OCI-LY7 (cell line): Measurements from ENCODE around the gene NCOR2. TPM values are rescaled to one million over a fixed set of nuclear protein-coding genes. Genes with fewer than 3 reads are reported as not detected.

Experiments used
- Bru-seq: library from RNA; stranded (reverse); fragments of 400-500 nt; gene quantifications from one replicate; lab custom pipeline; 2021; lab: Mats Ljungman, UMichigan
- BruChase-seq, 2 experiments: library from RNA; stranded (reverse); fragments of 400-500 nt; gene quantifications; one replicate each; lab custom pipeline; 2021; lab: Mats Ljungman, UMichigan
- BruUV-seq: library from RNA; stranded (reverse); fragments of 400-500 nt; replicated peaks from 2 replicates; lab custom pipeline; 2021; lab: Mats Ljungman, UMichigan
- CTCF ChIA-PET: fragments of 300-600 bp; sonication (Branson Sonifier 250); formaldehyde crosslinking; loops from one replicate; lab custom pipeline; 2022; ENCODE audit warnings: antibody characterized with exemption; ENCODE audit not compliant: unreplicated experiment; lab: Charles Lee
- POLR2A ChIA-PET: fragments of 300-600 bp; sonication (Branson Sonifier 250); formaldehyde crosslinking; loops from one replicate; lab custom pipeline; 2022; ENCODE audit warnings: antibody characterized with exemption; lab: Charles Lee
- DNase-seq: peaks from one replicate; pipeline ENCODE4 v3.0.0-alpha.2; 2015; ENCODE audit warnings: low spot score
- H2AFZ ChIP-seq: fragments of 200-600 bp; sonication (generic), shearing (Covaris generic); 2 replicates; pipeline ENCODE4 v1.6.1; 2014; ENCODE audit warnings: mild to moderate bottlenecking, antibody characterized with exemption, low read length, moderate library complexity
- H3K27ac ChIP-seq: fragments of 200-600 bp; sonication (generic); 2 replicates; pipeline ENCODE4 v1.5.1; 2014; ENCODE audit warnings: mixed run types, low read depth, mild to moderate bottlenecking, moderate library complexity, low read length, inconsistent platforms; ENCODE audit not compliant: poor library complexity, severe bottlenecking
- H3K36me3 ChIP-seq: fragments of 200-600 bp; sonication (generic); 2 replicates; pipeline ENCODE4 v1.6.1; 2014; ENCODE audit warnings: mild to moderate bottlenecking, antibody characterized with exemption, low read length, moderate library complexity, mixed read lengths; ENCODE audit not compliant: insufficient read depth
- H3K4me1 ChIP-seq: fragments of 200-600 bp; sonication (generic); 2 replicates; pipeline ENCODE4 v1.5.1; 2014; ENCODE audit warnings: mild to moderate bottlenecking, low read length; ENCODE audit not compliant: insufficient read depth, poor library complexity, severe bottlenecking
- H3K4me2 ChIP-seq: fragments of 200-600 bp; sonication (generic); 2 replicates; pipeline ENCODE4 v1.6.1; 2014; ENCODE audit warnings: mild to moderate bottlenecking, low read length
- H3K4me3 ChIP-seq: fragments of 200-600 bp; sonication (generic); 2 replicates; pipeline ENCODE4 v1.5.1; 2014; ENCODE audit warnings: mild to moderate bottlenecking, low read depth, low read length; ENCODE audit not compliant: poor library complexity, severe bottlenecking
- H3K79me2 ChIP-seq: fragments of 200-600 bp; sonication (generic); 2 replicates; pipeline ENCODE4 v1.6.1; 2016; ENCODE audit warnings: low read depth, mild to moderate bottlenecking, low read length, moderate library complexity, mixed read lengths; ENCODE audit not compliant: insufficient read depth
- H3K9me2 ChIP-seq: fragments of 200-600 bp; sonication (generic); 2 replicates; pipeline ENCODE4 v1.6.1; 2016; ENCODE audit warnings: mild to moderate bottlenecking, low read length, mixed read lengths; ENCODE audit not compliant: insufficient read depth
- H3K9me3 ChIP-seq: fragments of 200-600 bp; sonication (generic); 2 replicates; pipeline ENCODE4 v1.6.1; 2014; ENCODE audit warnings: mild to moderate bottlenecking, mixed run types, low read length, mixed read lengths
- H4K20me1 ChIP-seq: fragments of 200-600 bp; sonication (generic); 2 replicates; pipeline ENCODE4 v1.6.1; 2014; ENCODE audit warnings: mild to moderate bottlenecking, antibody characterized with exemption, low read length, moderate library complexity, mixed read lengths; ENCODE audit not compliant: insufficient read depth
- CTCF ChIP-seq: fragments of 200-600 bp; sonication (generic); conservative IDR thresholded peaks from 2 replicates; pipeline ENCODE4 v1.5.1; 2014; ENCODE audit warnings: mild to moderate bottlenecking, antibody characterized with exemption, low read length, moderate library complexity, mixed read lengths
- EZH2phosphoT487 ChIP-seq: fragments of 200-600 bp; sonication (generic); IDR thresholded peaks from 2 replicates; pipeline ENCODE4 v1.6.1; 2018; ENCODE audit warnings: low read depth, borderline replicate concordance, mild to moderate bottlenecking, mixed run types, antibody characterized with exemption, low read length, moderate library complexity, mixed read lengths
- intact Hi-C: fragments of 100-400 bp; cut with micrococcal nuclease; formaldehyde crosslinking; loops from one replicate; pipeline ENCODE4 v1.10.0; 2022; ENCODE audit not compliant: unreplicated experiment
- long read RNA-seq: library from polyadenylated mRNA; stranded (forward); transcript quantifications from one replicate; pipeline ENCODE4 v2.0.0, GENCODE V29; 2022
- total RNA-seq, 2 experiments: library from RNA; depleted of rRNA in 1 of 2; stranded (reverse); fragments of >200 nt in 1 of 2; shearing (Covaris generic) in 1 of 2; gene quantifications; 2 replicates each; pipeline ENCODE4 v1.2.3, GENCODE V29; 2014 to 2022

Gene NCOR2
- total RNA-seq (2014; rRNA removed; shearing (Covaris generic)): 22.7 and 30.2 TPM in 2 replicates
- 154 and 159 TPM in 2 replicates for total RNA-seq (2022)
- percentile 60 among the genes with signal in this experiment for Bru-seq, nascent RNA
- BruChase-seq, experiment 1, labeled RNA remaining after a 6-hour chase: percentile 68 among the genes with signal in this experiment
- percentile 60 among the genes with signal in this experiment for BruChase-seq, experiment 2, labeled RNA remaining after a 2-hour chase
- long read RNA-seq, partial matches to known transcripts: 9 of 45 reads
- long read RNA-seq, other reads (novel, unspliced or antisense): 35 of 45 reads

DNA sequence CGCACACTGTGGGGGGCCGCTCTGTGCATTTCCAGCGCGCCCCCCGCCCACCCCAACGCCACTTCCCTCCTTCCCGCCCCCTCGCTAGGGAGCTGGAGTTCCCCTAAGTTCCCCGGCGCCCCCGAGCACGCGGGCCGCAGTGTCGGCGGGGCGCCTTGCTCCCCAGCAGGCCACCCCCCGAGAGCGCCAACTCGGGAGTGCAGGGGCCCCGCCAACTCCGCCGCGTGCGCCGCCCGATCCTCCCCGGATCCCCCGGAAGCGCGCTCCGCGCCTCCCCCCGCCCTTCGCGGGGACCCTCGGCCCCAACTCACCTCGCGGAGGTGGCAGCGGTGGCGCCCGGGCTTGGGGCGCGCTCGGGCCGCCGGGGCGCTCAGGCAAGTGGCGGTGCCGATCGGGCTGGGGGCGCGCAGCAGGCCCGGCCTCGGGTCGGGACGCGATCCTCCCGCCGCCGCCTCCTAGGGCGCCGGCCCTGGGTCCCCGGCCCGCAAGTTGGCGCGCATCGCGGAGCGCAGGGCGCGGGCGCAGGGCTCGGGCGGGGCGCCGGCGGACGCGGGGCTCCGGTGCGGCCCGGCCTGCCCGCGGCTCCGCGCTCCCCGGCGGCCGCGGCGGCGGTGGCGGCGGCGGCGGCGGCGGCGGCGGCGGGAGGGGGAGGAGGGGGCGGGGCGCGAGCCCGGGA is at the start of gene NCOR2:
Gene NCOR2, minus strand, starts transcription at position 616 of the 676 bp plus-strand sequence. CDS start 72,361 bp downstream, outside the sequence.
- POLR2A ChIA-PET: interaction anchor here (0.6 kb wide), 1 partner anchor 37 kb away, joined by 3 read pairs; no protein-coding TSS in a partner anchor
- Histone ChIP-seq H3K36me3 (no peaks in the 10 kb centered on the region), H3K4me3 (peak within 1 kb of the TSS; percentile 90), H3K4me2 (peak within 1 kb of the TSS; percentile 95), H4K20me1 (peaks cover 23% of the 10 kb centered on the region), H3K79me2 (peaks cover 47% of the 10 kb centered on the region), H3K4me1 (peaks cover 39% of the 10 kb centered on the region), H3K9me2 (no peaks in the 10 kb centered on the region), H3K27ac (peak within 1 kb of the TSS; percentile 67), H2AFZ (peak within 1 kb of the TSS; percentile 75), H3K9me3 (no peaks in the 10 kb centered on the region)
- TF ChIP-seq CTCF (0 out of 2 replicates have a peak, but pooled peaks have one; percentile 21), EZH2phosphoT487 (no peak)
- CTCF ChIA-PET: interaction anchor here (0.6 to 0.7 kb wide), 3 partner anchors 13 to 261 kb away, joined by 4 to 5 read pairs (median 5); no protein-coding TSS in a partner anchor
- peak; percentile 74 for DNase-seq
- BruUV-seq: no TSS peak
- intact Hi-C loops: loop anchor here (1.0 to 5.0 kb wide), 5 partner anchors 24 to 200 kb away; no protein-coding TSS in a partner anchor

- intact Hi-C loops: no loop called here
- Histone ChIP-seq H2AFZ (no peak overlapping the region), H3K36me3 (no peaks in the 10 kb centered on the region), H3K79me2 (no peaks in the 10 kb centered on the region), H4K20me1 (no peaks in the 10 kb centered on the region), H3K4me2 (no peak overlapping the region), H3K9me2 (no peaks in the 10 kb centered on the region), H3K27ac (no peak overlapping the region), H3K9me3 (no peaks in the 10 kb centered on the region), H3K4me3 (no peak overlapping the region), H3K4me1 (no peaks in the 10 kb centered on the region)
- TF ChIP-seq CTCF: no peak
- TF ChIP-seq EZH2phosphoT487: no peak
- ChIA-PET CTCF (no interaction called here), POLR2A (no interaction called here)
- no peak for DNase-seq
- BruUV-seq: no TSS peak
These were observed 49.2 kb upstream of the NCOR2 start for GRCh38 chr12:124616394-124617221.
